ENCODE results near the gene KLHL34.

- TF ChIP-seq CTCF (IDR thresholded peaks at IDR 0.05; ENCODE audit: low read length) (no peak), EZH2 (optimal IDR thresholded peaks at IDR 0.05; ENCODE audit: low read depth, low read length) (no peak)
Measured at GRCh38 chrX:21666252-21666651, 8.1 kb upstream of the KLHL34 start.

Measured in MM.1S (cell line).